Caco-2 (cell line): Measurements from ENCODE around the gene ANAPC4. TPM values are rescaled to one million over a fixed set of nuclear protein-coding genes. Genes with fewer than 3 reads are reported as not detected.

Experiments
- BruUV-seq: library from RNA; stranded (reverse); fragments of 400-500 nt; replicated peaks from 2 replicates; lab custom pipeline; 2021; lab: Mats Ljungman, UMichigan
- CTCF ChIA-PET: fragments of 300-600 bp; sonication (Branson Sonifier 250); formaldehyde crosslinking; loops from one replicate; lab custom pipeline; 2022; ENCODE audit warnings: antibody characterized with exemption; lab: Charles Lee
- POLR2A ChIA-PET: fragments of 300-600 bp; sonication (Branson Sonifier 250); formaldehyde crosslinking; loops from one replicate; lab custom pipeline; 2022; ENCODE audit warnings: antibody characterized with exemption; lab: Charles Lee
- DNase-seq, 2 experiments: peaks; one replicate each; pipeline versions ENCODE4 v3.0.0 to v3.0.0-alpha.2; 2020 to 2022
- H3K27me3 ChIP-seq: replicated peaks from 2 replicates; pipeline ENCODE4 v1.6.0; 2011; ENCODE audit warnings: low read length; ENCODE audit not compliant: control insufficient read depth, insufficient read depth
- H3K36me3 ChIP-seq: 2 replicates; pipeline ENCODE4 v1.5.1; 2011; ENCODE audit warnings: low read length; ENCODE audit not compliant: control insufficient read depth, insufficient read depth
- H3K4me1 ChIP-seq: fragments of 250-450 bp; sonication (Bioruptor Pico); 2 replicates; pipeline ENCODE4 v1.5.1; 2020; ENCODE audit warnings: mild to moderate bottlenecking
- H3K4me3 ChIP-seq: 2 replicates; pipeline ENCODE4 v1.5.1; 2011; ENCODE audit warnings: low read depth, mild to moderate bottlenecking, control low read depth, low read length
- H3K9me3 ChIP-seq: fragments of 250-450 bp; sonication (Bioruptor Pico); 2 replicates; pipeline ENCODE4 v1.5.1; 2020; ENCODE audit warnings: mild to moderate bottlenecking, moderate library complexity
- H3K27ac Mint-ChIP-seq: one replicate; pipeline ENCODE4 v1.8.0; 2022; ENCODE audit warnings: mixed read lengths; ENCODE audit not compliant: unreplicated experiment
- H3K27me3 Mint-ChIP-seq: one replicate; pipeline ENCODE4 v1.8.0; 2022; ENCODE audit warnings: mixed read lengths; ENCODE audit not compliant: insufficient read depth, unreplicated experiment
- H3K36me3 Mint-ChIP-seq: one replicate; pipeline ENCODE4 v1.8.0; 2022; ENCODE audit warnings: mild to moderate bottlenecking, mixed read lengths; ENCODE audit not compliant: insufficient read depth, unreplicated experiment
- H3K4me1 Mint-ChIP-seq: one replicate; pipeline ENCODE4 v1.8.0; 2022; ENCODE audit warnings: low read depth, mixed read lengths; ENCODE audit not compliant: unreplicated experiment
- H3K4me3 Mint-ChIP-seq: one replicate; pipeline ENCODE4 v1.8.0; 2022; ENCODE audit warnings: mild to moderate bottlenecking, moderate library complexity, mixed read lengths; ENCODE audit not compliant: unreplicated experiment
- H3K9me3 Mint-ChIP-seq: one replicate; pipeline ENCODE4 v1.8.0; 2022; ENCODE audit warnings: mixed read lengths; ENCODE audit not compliant: unreplicated experiment
- CTCF ChIP-seq, 2 experiments: fragments of 200-600 bp in 1 of 2; IDR thresholded peaks; 1 replicate in 1 of 2; 2 replicates in 1 of 2; pipeline versions ENCODE4 v1.5.1 to v1.8.0; 2011 to 2022; ENCODE audit warnings: antibody characterized with exemption in 1 of 2, control low read depth in 1 of 2, inconsistent platforms in 1 of 2, low read depth in 1 of 2, low read length in 1 of 2, mild to moderate bottlenecking in 1 of 2, moderate library complexity in 1 of 2; ENCODE audit not compliant: insufficient read depth in 1 of 2, severe bottlenecking in 1 of 2, unreplicated experiment in 1 of 2
- intact Hi-C: fragments of 100-400 bp; cut with micrococcal nuclease; formaldehyde crosslinking; loops from one replicate; pipeline ENCODE4 v1.10.0; 2022; ENCODE audit not compliant: unreplicated experiment
- total RNA-seq: library from RNA; stranded (reverse); gene quantifications from 2 replicates; pipeline ENCODE4 v1.2.3, GENCODE V29; 2022

ANAPC4 gene
- total RNA-seq, 1 experiment from 2014 or later = 32.3 TPM

GRCh38 chr4:25399510-25399909 is 22.4 kb downstream of the ANAPC4 start:
- ChIA-PET CTCF (no interaction called here), POLR2A (no interaction called here)
- intact Hi-C loops = no loop called here
- peaks cover 43% of the 10 kb centered on the region for H3K36me3 Mint-ChIP-seq
- no peak overlapping the region for H3K27ac Mint-ChIP-seq
- Histone ChIP-seq H3K4me1 (peaks cover 8% of the 10 kb centered on the region), H3K4me3 (no peak overlapping the region), H3K9me3 (peaks cover 8% of the 10 kb centered on the region), H3K27me3 (no peaks in the 10 kb centered on the region), H3K36me3 (peaks cover 2% of the 10 kb centered on the region)
- no peak for TF ChIP-seq CTCF (IDR thresholded peaks at IDR 0.05; ENCODE audit: insufficient read depth in 1 of 2, low read depth in 1 of 2, low read length in 1 of 2, severe bottlenecking in 1 of 2, unreplicated experiment in 1 of 2)
- H3K27me3 Mint-ChIP-seq = no peaks in the 10 kb centered on the region
- no peak overlapping the region for H3K4me3 Mint-ChIP-seq
- DNase-seq = no peak
- no TSS peak for BruUV-seq
- peaks cover 22% of the 10 kb centered on the region for H3K4me1 Mint-ChIP-seq
- H3K9me3 Mint-ChIP-seq = no peaks in the 10 kb centered on the region

DNA sequence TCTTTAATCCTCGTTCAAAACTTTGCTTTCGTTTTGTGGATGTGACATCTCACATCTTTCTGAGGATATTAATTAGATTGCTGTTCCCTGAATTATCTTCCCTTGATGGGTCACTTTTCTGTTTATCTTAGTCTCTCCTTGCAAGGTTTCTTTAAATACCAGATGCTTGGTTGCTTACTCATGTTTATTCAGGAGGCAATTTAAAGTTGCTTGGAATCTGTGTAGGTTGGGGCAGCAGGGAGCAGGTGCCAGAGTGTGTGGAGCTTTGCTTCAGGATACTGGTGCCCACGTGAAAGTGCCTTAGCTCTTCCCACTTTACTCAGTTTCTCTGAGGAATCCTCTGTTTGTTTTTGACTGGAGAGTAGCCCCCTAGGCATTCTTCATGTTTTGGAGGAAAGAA is 24.0 kb downstream of the ANAPC4 start:
- H3K4me3 Mint-ChIP-seq = no peak overlapping the region

GRCh38 chr4:25402521-25402920 is 25.5 kb downstream of the ANAPC4 start:
- Mint-ChIP-seq H3K27ac (no peak overlapping the region), H3K4me3 (no peak overlapping the region), H3K9me3 (no peaks in the 10 kb centered on the region), H3K4me1 (peaks cover 22% of the 10 kb centered on the region), H3K36me3 (peaks cover 30% of the 10 kb centered on the region), H3K27me3 (no peaks in the 10 kb centered on the region)
- no TSS peak for BruUV-seq
- Histone ChIP-seq H3K36me3 (no peaks in the 10 kb centered on the region), H3K9me3 (no peaks in the 10 kb centered on the region), H3K27me3 (no peaks in the 10 kb centered on the region), H3K4me3 (no peak overlapping the region), H3K4me1 (peaks cover 8% of the 10 kb centered on the region)
- POLR2A ChIA-PET = interaction anchor here (0.7 kb wide), 1 partner anchor 713 kb away, joined by 5 read pairs; no protein-coding TSS in a partner anchor
- intact Hi-C loops = no loop called here
- CTCF ChIA-PET = no interaction called here
- no peak for DNase-seq
- no peak for TF ChIP-seq CTCF (IDR thresholded peaks at IDR 0.05; ENCODE audit: insufficient read depth in 1 of 2, low read depth in 1 of 2, low read length in 1 of 2, severe bottlenecking in 1 of 2, unreplicated experiment in 1 of 2)

More for the DNA sequence above, 24.0 kb downstream of the ANAPC4 start:
- no peak for TF ChIP-seq CTCF (IDR thresholded peaks at IDR 0.05; ENCODE audit: insufficient read depth in 1 of 2, low read depth in 1 of 2, low read length in 1 of 2, severe bottlenecking in 1 of 2, unreplicated experiment in 1 of 2)
- CTCF ChIA-PET = no interaction called here
- POLR2A ChIA-PET = no interaction called here
- peaks cover 8% of the 10 kb centered on the region for H3K9me3 ChIP-seq
- no TSS peak for BruUV-seq
- no peak overlapping the region for H3K4me3 ChIP-seq
- H3K4me1 ChIP-seq = peaks cover 8% of the 10 kb centered on the region
- H3K9me3 Mint-ChIP-seq = no peaks in the 10 kb centered on the region
- H3K36me3 ChIP-seq = peaks cover 2% of the 10 kb centered on the region; the same call in 1 of the 2 replicates
- H3K27ac Mint-ChIP-seq = no peak overlapping the region
- H3K36me3 Mint-ChIP-seq = peaks cover 30% of the 10 kb centered on the region
- no peaks in the 10 kb centered on the region for H3K27me3 Mint-ChIP-seq
- intact Hi-C loops = no loop called here
- peak in 1 of 2 experiments; percentile 9 for DNase-seq
- peaks cover 22% of the 10 kb centered on the region for H3K4me1 Mint-ChIP-seq
- no peaks in the 10 kb centered on the region for H3K27me3 ChIP-seq
